Mesendoderm (in vitro differentiated cells): Measurements from ENCODE around the gene ABTB2.

ENCODE experiments used
- DNase-seq: peaks from one replicate; pipeline ENCODE4 v3.0.0; 2013
- H2AK5ac ChIP-seq: 2 replicates; pipeline ENCODE4 v1.6.1; 2013; ENCODE audit warnings: low read length, inconsistent platforms
- H2BK120ac ChIP-seq: 2 replicates; pipeline ENCODE4 v1.6.1; 2013; ENCODE audit warnings: low read depth, mild to moderate bottlenecking, low read length, moderate library complexity, mixed read lengths
- H2BK15ac ChIP-seq: replicated peaks from 2 replicates; pipeline ENCODE4 v1.6.1; 2013; ENCODE audit warnings: low read depth, mild to moderate bottlenecking, moderate library complexity
- H2BK5ac ChIP-seq: 2 replicates; pipeline ENCODE4 v1.6.1; 2013; ENCODE audit warnings: low read length, inconsistent platforms
- H3K18ac ChIP-seq: 2 replicates; pipeline ENCODE4 v1.6.1; 2013; ENCODE audit warnings: mild to moderate bottlenecking, low read length, mixed read lengths
- H3K23ac ChIP-seq: one replicate; pipeline ENCODE4 v1.6.1; 2013; ENCODE audit warnings: low read length
- H3K27ac ChIP-seq: 2 replicates; pipeline ENCODE4 v1.5.1; 2013; ENCODE audit warnings: low read depth, mild to moderate bottlenecking, inconsistent platforms, low read length, moderate library complexity
- H3K27me3 ChIP-seq: 2 replicates; pipeline ENCODE4 v1.6.1; 2013; ENCODE audit warnings: low read length, control low read depth, mild to moderate bottlenecking, inconsistent platforms; ENCODE audit not compliant: insufficient read depth, poor library complexity
- H3K36me3 ChIP-seq: 2 replicates; pipeline ENCODE4 v1.6.1; 2013; ENCODE audit warnings: low read length, inconsistent platforms; ENCODE audit not compliant: control insufficient read depth, insufficient read depth
- H3K4ac ChIP-seq: one replicate; pipeline ENCODE4 v1.6.1; 2013; ENCODE audit warnings: low read depth, mild to moderate bottlenecking, low read length, moderate library complexity
- H3K4me1 ChIP-seq: 2 replicates; pipeline ENCODE4 v1.6.1; 2013; ENCODE audit warnings: low read depth, low read length, inconsistent platforms; ENCODE audit not compliant: control insufficient read depth
- H3K4me2 ChIP-seq: 2 replicates; pipeline ENCODE4 v1.6.1; 2013; ENCODE audit warnings: low read length
- H3K4me3 ChIP-seq: 2 replicates; pipeline ENCODE4 v1.5.1; 2013; ENCODE audit warnings: mild to moderate bottlenecking, low read length
- H3K56ac ChIP-seq: one replicate; pipeline ENCODE4 v1.6.1; 2013; ENCODE audit warnings: low read length
- H3K79me1 ChIP-seq: 2 replicates; pipeline ENCODE4 v1.6.1; 2013; ENCODE audit warnings: low read length, inconsistent platforms
- H3K79me2 ChIP-seq: 2 replicates; pipeline ENCODE4 v1.6.1; 2013; ENCODE audit warnings: mild to moderate bottlenecking, low read length; ENCODE audit not compliant: control insufficient read depth, insufficient read depth
- H3K9ac ChIP-seq: 2 replicates; pipeline ENCODE4 v1.6.1; 2013; ENCODE audit warnings: low read length, inconsistent platforms
- H4K5ac ChIP-seq: one replicate; pipeline ENCODE4 v1.6.1; 2013; ENCODE audit warnings: low read length
- H4K8ac ChIP-seq: one replicate; pipeline ENCODE4 v1.6.1; 2013; ENCODE audit warnings: low read depth, mild to moderate bottlenecking, control low read depth, low read length, moderate library complexity
- WGBS: extraction: QIAGEN DNeasy Blood & Tissue Kit; methylation state at CpG from one replicate; pipeline ENCODE4 v1.1.7; 2013; ENCODE audit warnings: low lambda C conversion rate, missing lambda C conversion rate; ENCODE audit not compliant: insufficient coverage; ENCODE audit errors: extremely low coverage; 5-methylcytosine and 5-hydroxymethylcytosine counted together

The ABTB2 gene

DNA sequence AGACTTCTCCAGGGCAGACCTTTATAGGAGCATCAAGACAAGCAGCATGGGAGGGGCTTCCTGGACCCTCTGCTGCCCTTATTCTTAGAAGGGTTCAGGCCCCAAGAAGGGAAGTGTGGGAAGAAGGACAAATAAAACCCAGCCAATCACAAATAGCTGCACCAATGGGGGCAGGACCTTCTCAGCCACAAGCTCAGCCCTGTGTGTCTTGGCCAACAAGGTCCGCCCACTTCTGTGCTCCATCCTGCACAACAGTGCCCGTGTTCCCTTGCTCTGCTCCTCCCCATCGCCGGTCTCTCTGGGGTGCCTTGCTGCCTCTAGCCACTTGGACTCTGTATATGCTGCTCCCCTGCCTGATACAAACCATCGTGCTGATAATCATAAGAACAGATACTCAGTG is 166.2 kb downstream of the ABTB2 start:
- Histone ChIP-seq H3K4ac (no peak overlapping the region), H3K4me3 (no peak overlapping the region), H3K27ac (no peak overlapping the region), H3K4me2 (no peak overlapping the region), H2BK120ac (no peak overlapping the region), H2BK5ac (no peak overlapping the region), H4K5ac (no peak overlapping the region), H4K8ac (no peak overlapping the region), H3K4me1 (peaks cover 7% of the 10 kb centered on the region), H3K27me3 (no peaks in the 10 kb centered on the region), H3K56ac (no peak overlapping the region), H2BK15ac (no peak overlapping the region), H3K36me3 (no peaks in the 10 kb centered on the region), H2AK5ac (no peak overlapping the region), H3K18ac (no peak overlapping the region), H3K23ac (no peak overlapping the region), H3K9ac (no peak overlapping the region), H3K79me1 (no peaks in the 10 kb centered on the region), H3K79me2 (no peaks in the 10 kb centered on the region)
- WGBS = no CpG with 5 or more reads among the region's 5 CpGs
- no peak for DNase-seq

DNA sequence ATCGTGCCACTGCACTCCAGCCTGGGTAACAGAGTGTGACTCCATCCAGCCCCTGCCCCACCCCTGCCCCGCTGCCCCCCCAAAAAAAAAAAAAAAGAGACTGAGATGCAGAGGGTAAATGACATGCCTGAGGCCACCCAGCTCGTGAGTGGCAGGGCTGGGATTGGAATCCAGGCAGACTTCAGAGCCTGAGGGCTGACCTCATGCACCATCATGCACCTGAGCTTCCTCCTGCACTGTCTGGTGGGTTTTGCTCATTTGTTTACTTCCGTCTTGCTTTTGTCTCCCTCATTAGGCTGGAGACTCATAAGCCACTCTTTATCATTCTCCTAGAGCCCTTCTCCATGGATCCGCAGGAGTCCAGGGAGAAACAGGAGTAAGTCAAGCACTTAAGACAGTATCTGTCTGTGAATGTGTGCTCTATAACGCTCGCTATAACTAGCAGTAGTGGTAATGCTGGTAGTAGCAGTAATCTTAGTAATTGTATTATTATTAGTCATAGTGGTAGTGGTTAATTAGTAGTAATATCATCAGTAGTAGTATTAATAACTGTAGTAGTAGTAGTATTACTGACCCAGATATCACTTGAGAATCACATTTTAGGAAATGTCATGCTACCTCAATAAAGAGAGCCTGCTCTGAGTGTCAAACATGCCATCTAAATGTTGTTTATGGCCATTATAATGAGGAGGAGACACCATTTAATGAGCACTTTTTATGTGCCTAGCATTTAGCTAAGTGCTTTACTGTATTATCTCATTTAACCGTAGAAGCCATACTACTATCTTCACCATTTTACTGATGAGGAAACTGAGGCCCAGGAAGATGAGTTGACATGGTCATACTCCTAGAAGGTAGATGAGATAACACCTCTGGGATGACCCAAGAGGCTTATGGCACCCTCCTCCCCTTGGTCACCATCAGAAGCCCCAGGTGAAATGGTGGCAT is 167.3 kb downstream of the ABTB2 start:
- no peaks in the 10 kb centered on the region for H3K79me2 ChIP-seq
- no peak overlapping the region for H2BK15ac ChIP-seq
- no CpG with 5 or more reads among the region's 8 CpGs for WGBS
- no peak overlapping the region for H2AK5ac ChIP-seq
- H3K4me1 ChIP-seq = peaks cover 10% of the 10 kb centered on the region
- no peak overlapping the region for H2BK120ac ChIP-seq
- H2BK5ac ChIP-seq = no peak overlapping the region
- H3K4ac ChIP-seq = no peak overlapping the region
- no peaks in the 10 kb centered on the region for H3K27me3 ChIP-seq
- H3K27ac ChIP-seq = no peak overlapping the region
- no peak overlapping the region for H3K23ac ChIP-seq
- H3K36me3 ChIP-seq = no peaks in the 10 kb centered on the region
- H3K79me1 ChIP-seq = no peaks in the 10 kb centered on the region
- H3K9ac ChIP-seq = no peak overlapping the region
- H3K56ac ChIP-seq = no peak overlapping the region
- no peak overlapping the region for H4K8ac ChIP-seq
- H4K5ac ChIP-seq = no peak overlapping the region
- no peak for DNase-seq
- H3K18ac ChIP-seq = no peak overlapping the region
- H3K4me3 ChIP-seq = no peak overlapping the region
- no peak overlapping the region for H3K4me2 ChIP-seq

DNA sequence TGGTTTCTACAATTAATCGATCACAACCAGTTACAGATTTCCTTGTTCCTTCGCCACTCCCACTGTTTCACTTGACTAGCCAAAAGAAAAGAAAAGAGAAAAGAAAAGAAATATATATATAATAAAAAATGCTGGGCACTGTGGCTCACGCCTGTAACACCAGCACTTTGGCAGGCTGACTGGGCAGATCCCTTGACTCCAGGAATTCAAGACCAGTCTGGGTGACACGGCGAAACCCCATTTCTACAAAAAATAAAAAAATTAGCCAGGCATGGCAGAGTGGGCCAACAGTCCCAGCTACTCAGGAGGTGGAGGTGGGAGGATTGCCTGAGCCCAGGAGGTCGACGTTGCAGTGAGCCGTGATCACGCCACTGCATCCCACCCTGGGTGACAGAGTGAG is 168.6 kb downstream of the ABTB2 start:
- peaks cover 9% of the 10 kb centered on the region for H3K4me1 ChIP-seq

DNA sequence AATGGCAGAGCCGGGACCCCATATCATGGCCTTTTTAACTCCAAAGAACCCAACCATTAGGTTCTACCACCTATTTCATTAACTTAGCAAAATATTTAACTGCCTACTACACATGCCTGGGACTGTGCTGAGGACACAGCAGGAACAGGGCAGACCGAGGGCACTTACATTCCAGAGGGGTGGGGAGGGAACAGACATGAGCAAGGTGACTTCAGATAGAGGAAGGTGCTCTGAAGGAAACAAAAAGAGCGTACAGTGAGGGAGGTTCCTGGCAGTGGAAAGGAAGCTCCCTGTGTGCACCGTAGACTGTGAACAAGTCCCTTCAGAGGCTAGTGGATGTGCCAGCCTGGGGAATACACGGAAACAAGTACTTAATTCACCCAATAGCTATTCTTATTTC is 169.6 kb downstream of the ABTB2 start:
- no peak overlapping the region for H3K27ac ChIP-seq
- no peak overlapping the region for H3K4me2 ChIP-seq
- H4K5ac ChIP-seq = no peak overlapping the region
- H3K9ac ChIP-seq = no peak overlapping the region
- H2AK5ac ChIP-seq = no peak overlapping the region
- no peak overlapping the region for H2BK15ac ChIP-seq
- peaks cover 9% of the 10 kb centered on the region for H3K4me1 ChIP-seq
- WGBS = no CpG with 5 or more reads among the region's 5 CpGs
- no peaks in the 10 kb centered on the region for H3K36me3 ChIP-seq
- no peak overlapping the region for H3K4me3 ChIP-seq
- H3K4ac ChIP-seq = no peak overlapping the region
- no peak overlapping the region for H3K18ac ChIP-seq
- H2BK5ac ChIP-seq = no peak overlapping the region
- no peak overlapping the region for H2BK120ac ChIP-seq
- no peaks in the 10 kb centered on the region for H3K79me2 ChIP-seq
- no peaks in the 10 kb centered on the region for H3K79me1 ChIP-seq
- DNase-seq = peak; percentile 64
- no peak overlapping the region for H4K8ac ChIP-seq
- H3K23ac ChIP-seq = no peak overlapping the region
- H3K27me3 ChIP-seq = no peaks in the 10 kb centered on the region
- no peak overlapping the region for H3K56ac ChIP-seq

More for the DNA sequence above, 168.6 kb downstream of the ABTB2 start:
- Histone ChIP-seq H2BK5ac (no peak overlapping the region), H3K36me3 (no peaks in the 10 kb centered on the region), H3K23ac (no peak overlapping the region), H2AK5ac (no peak overlapping the region), H4K8ac (no peak overlapping the region), H3K27ac (no peak overlapping the region), H2BK120ac (no peak overlapping the region), H3K79me2 (no peaks in the 10 kb centered on the region), H3K56ac (no peak overlapping the region), H3K27me3 (no peaks in the 10 kb centered on the region), H3K9ac (no peak overlapping the region), H3K4ac (no peak overlapping the region), H3K4me3 (no peak overlapping the region), H4K5ac (no peak overlapping the region), H3K79me1 (no peaks in the 10 kb centered on the region), H3K18ac (no peak overlapping the region), H2BK15ac (no peak overlapping the region), H3K4me2 (no peak overlapping the region)
- no peak for DNase-seq
- no CpG with 5 or more reads among the region's 9 CpGs for WGBS

DNA sequence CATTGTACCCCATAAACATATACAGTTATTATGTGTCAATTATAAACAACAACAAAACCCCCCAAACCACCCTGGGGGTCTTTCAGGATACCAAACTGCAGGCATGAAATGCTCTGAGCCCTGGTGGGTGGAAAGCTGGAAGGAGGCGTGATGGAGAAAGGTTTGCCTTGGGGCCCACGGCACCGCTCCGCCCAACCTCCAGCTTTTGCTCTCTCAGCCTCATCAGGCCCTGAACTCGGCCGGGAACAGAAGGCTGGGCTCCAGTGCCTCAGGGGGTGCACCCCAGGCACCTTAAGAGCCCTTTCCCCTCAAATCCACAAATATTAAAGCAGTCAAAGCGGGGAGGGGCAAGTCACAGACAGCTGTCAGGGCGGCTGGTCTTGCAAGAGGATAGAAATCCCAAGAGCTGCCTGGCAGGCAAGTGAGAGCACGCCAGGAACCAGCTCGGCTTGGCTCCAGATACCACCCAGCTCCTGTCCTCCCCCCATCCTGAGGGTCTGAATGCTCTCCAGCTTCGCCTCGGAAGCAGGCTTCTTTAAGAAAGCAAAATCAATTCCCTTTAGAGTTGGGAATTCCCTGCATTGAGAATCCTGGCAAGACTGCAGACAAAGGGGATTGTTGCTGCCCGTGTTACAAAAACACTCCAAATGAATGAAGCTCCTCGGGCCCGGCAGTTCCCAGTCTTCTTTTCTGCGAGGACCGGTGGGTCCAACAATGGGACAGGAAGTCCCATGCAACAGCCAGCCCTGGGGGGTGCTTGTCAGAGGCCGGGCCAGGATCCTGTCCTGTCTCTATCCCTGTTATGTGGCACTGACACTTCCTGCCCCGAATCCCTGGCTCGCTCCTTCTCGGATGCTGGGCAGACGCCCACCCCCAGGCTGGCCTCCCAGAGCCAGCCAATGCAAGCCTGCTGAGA is 171.6 kb downstream of the ABTB2 start:
- Histone ChIP-seq H2BK15ac (no peak overlapping the region), H3K9ac (peak overlapping the region; percentile 41), H3K4me2 (no peak overlapping the region), H3K4ac (no peak overlapping the region), H3K23ac (no peak overlapping the region), H3K56ac (peak overlapping the region; percentile 60), H4K8ac (no peak overlapping the region), H3K4me3 (no peak overlapping the region), H3K36me3 (no peaks in the 10 kb centered on the region), H3K27ac (peak overlapping the region; percentile 1), H3K4me1 (peaks cover 9% of the 10 kb centered on the region), H3K79me1 (no peaks in the 10 kb centered on the region), H4K5ac (no peak overlapping the region), H3K79me2 (no peaks in the 10 kb centered on the region), H2AK5ac (no peak overlapping the region), H2BK5ac (no peak overlapping the region), H3K18ac (peak overlapping the region; percentile 42), H2BK120ac (no peak overlapping the region), H3K27me3 (no peaks in the 10 kb centered on the region)
- DNase-seq = peak; percentile 54
- no CpG with 5 or more reads among the region's 22 CpGs for WGBS
